Measurements from ENCODE around the gene ACAP1.

GRCh38 chr17:7321466-7321865 is 14.9 kb upstream of the ACAP1 start:
- TF ChIP-seq CTCF (conservative IDR thresholded peaks at IDR 0.05): no peak
- no peak for TF ChIP-seq EZH2 (IDR thresholded peaks at IDR 0.05; ENCODE audit: low read depth)

All from PC-9 (cell line).